ENCODE measurements around the gene MELTF.
A peak's percentile ranks its signal among the peaks of the same experiment; 100 is the strongest.

Gene MELTF

GRCh38 chr3:197006446-197006845 is 23.2 kb downstream of the MELTF start:
- Histone ChIP-seq H3K4me3 (ENCODE audit: low read length, poor library complexity, severe bottlenecking) (no peak overlapping the region), H3K9ac (ENCODE audit: low read depth, low read length, poor library complexity, severe bottlenecking) (no peak overlapping the region), H3K79me2 (ENCODE audit: insufficient read depth, low read length) (no peaks in the 10 kb centered on the region), H3K27me3 (ENCODE audit: insufficient read depth, low read length, poor library complexity, severe bottlenecking) (no peaks in the 10 kb centered on the region), H3K4me2 (ENCODE audit: low read depth, low read length, poor library complexity, severe bottlenecking) (no peak overlapping the region), H3K36me3 (ENCODE audit: insufficient read depth, low read length) (no peaks in the 10 kb centered on the region), H3K9me2 (replicated peaks; ENCODE audit: low read depth, low read length) (no peaks in the 10 kb centered on the region), H3K4me1 (ENCODE audit: insufficient read depth, low read length, poor library complexity, severe bottlenecking) (peaks cover 7% of the 10 kb centered on the region), H3F3A (ENCODE audit: low read depth) (no peaks in the 10 kb centered on the region), H2AFZ (ENCODE audit: low read length) (no peak overlapping the region), H4K20me1 (ENCODE audit: insufficient read depth, low read length, poor library complexity, severe bottlenecking) (no peaks in the 10 kb centered on the region), H3K9me3 (ENCODE audit: insufficient read depth, low read depth, low read length) (no peaks in the 10 kb centered on the region)
- TF ChIP-seq EZH2phosphoT487 (IDR thresholded peaks at IDR 0.05; ENCODE audit: borderline replicate concordance) (no peak), CTCF (conservative IDR thresholded peaks at IDR 0.05; ENCODE audit: low read length) (no peak)

- Histone ChIP-seq H3K9me2 (replicated peaks; ENCODE audit: low read depth, low read length) (no peaks in the 10 kb centered on the region), H3K79me2 (ENCODE audit: insufficient read depth, low read length) (no peaks in the 10 kb centered on the region), H3K9me3 (ENCODE audit: insufficient read depth, low read depth, low read length) (no peaks in the 10 kb centered on the region), H3K4me1 (ENCODE audit: insufficient read depth, low read length, poor library complexity, severe bottlenecking) (peaks cover 7% of the 10 kb centered on the region), H2AFZ (ENCODE audit: low read length) (peak overlapping the region; percentile 75; the same call in 1 of the 2 replicates), H3K36me3 (ENCODE audit: insufficient read depth, low read length) (no peaks in the 10 kb centered on the region), H3K4me3 (ENCODE audit: low read length, poor library complexity, severe bottlenecking) (peak overlapping the region; percentile 74), H3F3A (ENCODE audit: low read depth) (no peaks in the 10 kb centered on the region), H3K4me2 (ENCODE audit: low read depth, low read length, poor library complexity, severe bottlenecking) (peak overlapping the region; percentile 76), H3K27me3 (ENCODE audit: insufficient read depth, low read length, poor library complexity, severe bottlenecking) (no peaks in the 10 kb centered on the region), H4K20me1 (ENCODE audit: insufficient read depth, low read length, poor library complexity, severe bottlenecking) (no peaks in the 10 kb centered on the region), H3K9ac (ENCODE audit: low read depth, low read length, poor library complexity, severe bottlenecking) (peak overlapping the region; percentile 79)
- TF ChIP-seq EZH2phosphoT487 (IDR thresholded peaks at IDR 0.05; ENCODE audit: borderline replicate concordance) (no peak), CTCF (conservative IDR thresholded peaks at IDR 0.05; ENCODE audit: low read length) (no peak)
These were observed 25.9 kb downstream of the MELTF start for GRCh38 chr3:197003461-197004385.

GRCh38 chr3:197002701-197003454 is 26.7 kb downstream of the MELTF start:
- TF ChIP-seq CTCF (conservative IDR thresholded peaks at IDR 0.05; ENCODE audit: low read length) (peak; percentile 32; the same call in 1 of the 2 replicates), EZH2phosphoT487 (IDR thresholded peaks at IDR 0.05; ENCODE audit: borderline replicate concordance) (no peak)
- Histone ChIP-seq H3K4me2 (ENCODE audit: low read depth, low read length, poor library complexity, severe bottlenecking) (no peak overlapping the region), H4K20me1 (ENCODE audit: insufficient read depth, low read length, poor library complexity, severe bottlenecking) (no peaks in the 10 kb centered on the region), H3K79me2 (ENCODE audit: insufficient read depth, low read length) (no peaks in the 10 kb centered on the region), H3K9me3 (ENCODE audit: insufficient read depth, low read depth, low read length) (no peaks in the 10 kb centered on the region), H3K36me3 (ENCODE audit: insufficient read depth, low read length) (no peaks in the 10 kb centered on the region), H2AFZ (ENCODE audit: low read length) (no peak overlapping the region), H3K4me3 (ENCODE audit: low read length, poor library complexity, severe bottlenecking) (peak overlapping the region; percentile 74), H3K9me2 (replicated peaks; ENCODE audit: low read depth, low read length) (no peaks in the 10 kb centered on the region), H3F3A (ENCODE audit: low read depth) (no peaks in the 10 kb centered on the region), H3K4me1 (ENCODE audit: insufficient read depth, low read length, poor library complexity, severe bottlenecking) (peaks cover 7% of the 10 kb centered on the region), H3K27me3 (ENCODE audit: insufficient read depth, low read length, poor library complexity, severe bottlenecking) (no peaks in the 10 kb centered on the region), H3K9ac (ENCODE audit: low read depth, low read length, poor library complexity, severe bottlenecking) (peak overlapping the region; percentile 79)
